H4 (cell line): ENCODE results near the gene CNOT4. TPM values are rescaled to one million over a fixed set of nuclear protein-coding genes. Genes with fewer than 3 reads are reported as not detected.
"Not testable (repeated sequence)": the region's sequence is repeated elsewhere in the genome, so short reads cannot be mapped to it uniquely, and the experiment has no call there.

Experiments
- DNase-seq: peaks from one replicate; pipeline ENCODE4 v3.0.0-alpha.2; 2015; ENCODE audit warnings: low spot score
- total RNA-seq: library from RNA; depleted of rRNA; stranded (reverse); fragments of >200 nt; shearing (Covaris generic); gene quantifications from 2 replicates; pipeline ENCODE4 v1.2.3, GENCODE V29; 2014; rRNA removed

The CNOT4 gene
- total RNA-seq, 1 experiment from 2014 or later: 11.8 TPM

DNA sequence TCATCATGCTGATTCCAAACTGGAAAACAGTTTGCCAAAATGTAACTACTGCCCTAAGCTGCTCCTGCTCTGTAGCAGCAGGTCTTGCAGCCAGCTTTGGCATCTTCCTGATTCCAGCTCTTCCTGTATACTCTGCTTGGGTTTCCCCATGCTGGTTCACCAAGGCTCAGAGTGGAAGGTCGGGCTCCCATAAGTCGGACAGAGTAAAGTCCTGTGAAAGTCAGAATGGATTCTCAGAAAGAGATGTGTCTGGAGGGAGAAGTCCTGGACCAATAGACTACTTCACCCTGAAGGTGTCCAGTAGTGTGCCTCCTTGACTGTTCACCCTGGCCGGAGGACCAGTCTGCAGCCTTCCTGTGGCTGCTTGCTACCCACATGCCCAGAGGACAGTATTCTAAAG is 182.4 kb downstream of the CNOT4 start:
- DNase-seq: no peak

DNA sequence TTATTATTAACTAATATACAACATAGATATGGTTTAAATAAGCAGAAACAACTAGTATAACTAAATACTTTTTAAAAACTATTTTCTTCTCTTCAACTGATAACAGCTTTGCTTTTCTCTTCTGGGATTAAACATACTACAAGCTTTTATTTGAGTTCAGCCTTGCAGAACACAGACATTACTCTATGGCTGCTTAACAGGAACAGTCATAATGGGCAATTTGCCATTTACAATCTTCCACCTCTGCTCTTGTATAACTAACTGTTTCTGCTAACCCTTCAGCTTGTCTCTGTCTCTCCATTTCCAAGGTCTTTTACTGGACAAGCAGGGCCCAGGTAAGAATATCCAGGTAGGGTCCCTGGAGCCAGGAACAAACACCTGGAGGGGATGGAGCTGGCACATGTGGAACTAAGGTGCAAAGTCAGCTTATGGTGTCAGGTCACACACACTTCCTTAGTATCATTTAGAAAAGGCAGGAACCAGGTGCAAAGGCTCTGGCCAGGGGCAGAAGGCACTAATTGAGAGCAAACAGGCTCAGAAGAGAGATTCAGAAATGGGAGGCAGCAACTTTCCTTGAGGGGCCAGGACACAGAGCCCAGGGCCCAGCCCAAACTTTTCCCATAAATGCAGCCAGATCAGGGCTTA is 183.1 kb downstream of the CNOT4 start:
- no peak for DNase-seq

DNA sequence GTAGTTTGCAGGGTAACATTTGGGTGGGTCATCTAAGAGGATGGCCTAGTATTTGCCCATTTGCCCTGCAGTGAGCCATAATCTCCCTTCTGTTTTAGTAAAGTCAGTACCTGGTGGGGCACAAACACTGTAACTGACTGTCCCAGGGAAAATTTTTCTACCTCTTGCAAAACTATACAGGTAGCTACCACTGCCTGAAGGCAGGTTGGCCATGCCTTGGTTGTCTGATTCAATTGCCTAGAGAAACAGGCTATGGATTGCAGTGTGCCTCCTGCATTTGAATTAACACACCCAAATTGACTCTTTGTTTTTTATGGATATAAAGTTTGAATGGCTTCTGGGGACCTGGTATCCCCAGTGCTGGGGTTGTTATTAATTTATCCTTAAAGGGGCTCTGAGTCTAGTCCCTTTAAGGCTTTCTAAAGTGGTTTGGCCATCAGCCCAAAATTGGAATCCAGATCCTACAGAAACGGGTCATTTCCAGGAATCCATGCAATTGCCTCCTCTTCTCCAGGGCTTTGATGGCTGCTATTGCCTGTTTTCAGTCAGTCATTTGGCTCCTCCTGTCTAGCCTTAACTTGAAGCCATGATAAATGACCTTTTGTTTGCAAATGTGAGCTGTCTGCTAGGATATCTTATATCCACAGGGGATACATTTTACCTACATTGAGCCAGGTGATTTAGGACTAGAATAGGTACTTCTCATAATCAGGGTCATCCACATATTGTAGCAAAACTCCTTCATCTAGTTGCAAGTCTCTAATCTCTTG is 187.1 kb downstream of the CNOT4 start:
- no peak for DNase-seq

DNA sequence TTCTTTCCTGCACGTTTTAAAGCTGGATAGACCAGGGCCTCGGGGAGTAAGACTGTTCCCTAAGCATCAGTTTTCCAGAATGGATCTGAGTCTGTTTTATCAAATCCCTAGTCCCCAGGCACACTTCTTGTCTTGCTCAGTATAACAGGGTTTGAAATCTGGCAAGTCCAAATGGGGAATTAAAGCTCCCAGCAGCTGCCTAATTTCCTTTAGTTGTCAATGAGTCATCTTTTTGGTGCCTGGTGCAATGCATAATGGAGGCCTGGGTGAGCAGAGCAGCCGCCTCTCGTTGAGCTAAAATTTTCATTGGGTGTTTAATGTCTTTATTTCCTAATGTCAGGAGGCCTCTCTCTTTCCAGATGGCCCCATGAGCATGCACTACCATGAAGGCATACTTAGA is 188.3 kb downstream of the CNOT4 start:
- peak; percentile 34 for DNase-seq

DNA sequence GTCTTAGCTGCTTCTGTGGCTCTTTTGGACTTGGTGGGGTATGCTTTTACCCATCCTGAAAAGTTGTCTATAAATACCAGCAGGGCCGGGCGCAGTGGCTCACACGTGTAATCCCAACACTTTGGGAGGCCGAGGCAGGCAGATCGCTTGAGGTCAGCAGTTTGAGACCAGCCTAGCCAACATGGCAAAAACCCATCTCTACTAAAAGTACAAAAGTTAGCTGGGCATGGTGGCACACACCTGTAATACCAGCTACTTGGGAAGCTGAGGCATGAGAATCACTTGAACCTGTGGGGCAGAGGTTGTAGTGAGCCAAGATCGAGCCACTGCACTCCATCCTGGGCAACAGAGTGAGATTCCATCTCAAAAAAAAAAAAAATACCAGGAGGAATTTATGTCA is 188.9 kb downstream of the CNOT4 start:
- DNase-seq: not testable (repeated sequence)

DNA sequence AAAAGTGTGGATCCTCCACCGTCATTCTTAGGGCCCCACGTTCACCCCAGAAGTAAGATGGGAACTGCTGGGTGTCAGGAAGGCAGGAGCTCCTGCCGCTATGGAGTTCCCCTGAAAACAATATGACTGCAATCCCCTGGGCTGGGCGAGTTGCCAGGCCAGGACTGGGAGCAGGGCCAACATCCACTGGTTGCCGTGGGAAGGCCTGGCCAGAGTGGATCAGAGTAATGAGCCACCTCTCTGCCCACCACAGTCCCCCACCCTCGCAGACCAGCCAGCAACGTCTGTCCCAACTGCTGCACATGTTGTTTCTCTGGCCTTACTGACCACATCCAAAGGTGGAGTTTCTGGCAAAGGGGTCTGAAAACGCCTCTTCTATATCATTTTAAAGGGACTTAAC is 189.6 kb downstream of the CNOT4 start:
- DNase-seq: peak; percentile 83

DNA sequence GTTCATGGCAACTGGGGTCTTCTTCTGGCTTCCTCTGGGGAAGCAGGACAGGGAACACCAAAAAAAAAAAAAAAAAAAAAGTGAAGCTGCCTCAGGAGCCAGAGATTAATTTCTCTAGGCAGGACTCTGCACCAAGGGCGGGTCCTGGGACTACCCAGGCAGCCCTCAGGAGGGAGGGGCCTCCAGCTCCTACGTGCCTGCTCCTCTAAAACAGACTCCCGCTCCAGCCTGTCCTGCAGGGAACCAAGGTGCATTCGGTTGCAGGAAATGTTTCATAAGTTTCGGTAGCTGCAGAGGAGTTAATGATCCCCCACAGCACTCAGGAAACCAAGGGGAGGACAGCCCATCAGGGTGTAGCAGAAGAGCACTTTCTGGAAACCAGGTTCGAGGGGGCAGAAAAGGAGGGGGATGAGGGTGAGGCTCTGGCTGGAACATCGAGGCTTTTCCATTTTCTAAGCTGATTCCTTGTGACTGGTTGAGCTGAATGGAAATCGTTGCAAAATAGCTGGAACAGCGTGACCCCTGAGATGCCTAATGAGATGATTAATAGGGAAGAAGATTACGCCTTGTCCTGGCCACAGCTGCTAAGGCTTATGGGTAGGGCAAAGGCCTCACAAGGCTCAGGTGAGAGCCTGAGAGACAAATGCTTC is 192.1 kb downstream of the CNOT4 start:
- DNase-seq: no peak

DNA sequence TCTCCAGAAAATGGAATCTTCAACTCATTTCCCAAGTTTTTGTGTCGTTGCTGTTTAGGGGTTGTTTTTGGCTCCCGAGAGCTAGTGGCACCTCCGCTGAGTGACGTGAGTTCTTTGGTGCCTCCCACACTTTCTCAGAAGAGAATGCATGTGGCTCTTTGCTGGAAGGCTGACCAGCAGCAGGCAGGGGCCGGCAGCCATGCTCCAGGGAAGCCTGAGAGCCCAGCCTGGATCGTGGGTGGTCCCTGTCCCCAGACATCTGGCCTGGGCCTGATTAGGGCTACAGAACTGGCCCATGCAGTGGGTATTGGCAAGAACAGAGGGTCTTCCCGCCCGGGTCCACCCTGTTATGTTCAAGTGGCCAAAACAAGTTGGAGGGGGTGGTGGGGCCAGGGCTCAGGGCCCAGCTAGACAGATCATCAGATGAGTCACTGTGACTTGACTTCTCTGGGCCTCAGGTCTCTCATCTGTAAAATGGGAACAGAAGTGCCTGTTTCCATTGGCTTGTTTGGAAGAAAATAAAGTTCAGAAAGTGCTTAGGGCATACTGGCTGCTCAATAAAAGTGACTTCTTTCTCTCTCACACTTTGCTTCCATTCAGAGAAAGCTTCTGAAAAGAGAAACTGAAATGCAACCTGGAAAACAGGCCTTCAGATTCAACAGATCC is 193.1 kb downstream of the CNOT4 start:
- DNase-seq: no peak

DNA sequence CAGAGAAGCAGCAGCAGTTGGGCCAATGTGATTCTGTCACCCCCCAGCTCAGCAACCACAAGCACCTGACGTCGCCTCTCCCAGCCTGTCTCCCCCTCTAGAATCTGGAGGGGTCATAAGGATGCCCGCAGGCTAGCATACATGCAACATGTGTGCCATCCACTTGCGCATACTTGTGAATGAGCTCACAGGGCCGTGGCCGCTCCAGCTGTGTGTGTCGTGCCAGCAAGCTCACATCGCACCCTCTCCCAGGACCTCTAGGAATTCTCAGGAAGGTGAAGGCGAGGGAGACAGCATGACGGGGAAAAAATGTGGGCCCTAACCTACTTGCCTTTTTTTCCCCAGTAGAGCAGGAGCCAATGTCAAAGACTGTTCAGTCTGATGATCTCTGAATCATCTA is 195.9 kb downstream of the CNOT4 start:
- no peak for DNase-seq

Other genes with a start within 250 kb of the CNOT4 start
- gene NUP205, start 47.8 kb upstream of the CNOT4 start, total RNA-seq: 97.7 and 113 TPM in 2 replicates
- 20.9 and 22.7 TPM in 2 replicates for gene STMP1, start 152.4 kb upstream of the CNOT4 start, total RNA-seq
- gene SLC13A4, start 218.1 kb upstream of the CNOT4 start, total RNA-seq: not detected in 2 replicates
- 0.35 TPM in 1 of 2 replicates, not detected in the other for gene FAM180A, start 238.7 kb upstream of the CNOT4 start, total RNA-seq